HG03442 (cell line): Measurements from ENCODE around the gene LPP.

Experiments used
- ATAC-seq: cut with Tn5 transposase; IDR thresholded peaks from one replicate; pipeline ENCODE4 v1.9.1; 2021; ENCODE audit warnings: mild to moderate bottlenecking, moderate library complexity; ENCODE audit not compliant: unreplicated experiment

Gene LPP

GRCh38 chr3:188349933-188350332 lies 196.0 kb downstream of the LPP start:
- no peak for ATAC-seq

- ATAC-seq = no peak
These were observed 197.0 kb downstream of the LPP start for GRCh38 chr3:188350961-188351360.

GRCh38 chr3:188351648-188352047 lies 197.7 kb downstream of the LPP start:
- no peak for ATAC-seq

- no peak for ATAC-seq
These were observed 198.4 kb downstream of the LPP start for GRCh38 chr3:188352196-188352927.

GRCh38 chr3:188353426-188353825 lies 199.5 kb downstream of the LPP start:
- no peak for ATAC-seq

GRCh38 chr3:188358787-188359493 lies 205.0 kb downstream of the LPP start:
- no peak for ATAC-seq

- ATAC-seq = no peak
These were observed 206.5 kb downstream of the LPP start for GRCh38 chr3:188360364-188360881.

GRCh38 chr3:188361888-188362287 lies 207.9 kb downstream of the LPP start:
- no peak for ATAC-seq

GRCh38 chr3:188362405-188362831 lies 208.5 kb downstream of the LPP start:
- no peak for ATAC-seq

- no peak for ATAC-seq
These were observed 211.2 kb downstream of the LPP start for GRCh38 chr3:188365184-188365583.

GRCh38 chr3:188365988-188366698 lies 212.2 kb downstream of the LPP start:
- ATAC-seq = no peak

GRCh38 chr3:188367678-188368077 lies 213.7 kb downstream of the LPP start:
- ATAC-seq = no peak

GRCh38 chr3:188369526-188369925 lies 215.6 kb downstream of the LPP start:
- no peak for ATAC-seq

- ATAC-seq = no peak
These were observed 216.3 kb downstream of the LPP start for GRCh38 chr3:188370081-188370830.

- no peak for ATAC-seq
These were observed 224.8 kb downstream of the LPP start for GRCh38 chr3:188378786-188379185.

GRCh38 chr3:188380252-188380651 lies 226.3 kb downstream of the LPP start:
- no peak for ATAC-seq

GRCh38 chr3:188380722-188381121 lies 226.8 kb downstream of the LPP start:
- ATAC-seq = no peak

GRCh38 chr3:188383748-188384147 lies 229.8 kb downstream of the LPP start:
- ATAC-seq = no peak

GRCh38 chr3:188385295-188385694 lies 231.3 kb downstream of the LPP start:
- no peak for ATAC-seq

- ATAC-seq = peak; percentile 99
These were observed 235.9 kb downstream of the LPP start for GRCh38 chr3:188389711-188390342.
